Tibial nerve (tissue), 4 donors: ENCODE results near the gene PELI2. TPM values are rescaled to one million over a fixed set of nuclear protein-coding genes. Genes with fewer than 3 reads are reported as not detected.
A peak's percentile ranks its signal among the peaks of the same experiment; 100 is the strongest.

Source experiments
- DNase-seq, 2 donors: peaks; one replicate each; pipeline ENCODE4 v3.0.0-alpha.2; 2019; ENCODE audit warnings: low spot score in 2 of 2
- H3K27ac ChIP-seq, 4 donors: fragments of 200-600 bp; sonication (generic) in 3 of 4; one replicate each; pipeline ENCODE4 v1.5.1; 2017 to 2019; ENCODE audit warnings: mild to moderate bottlenecking in 1 of 4
- H3K27me3 ChIP-seq, 2 donors: fragments of 200-600 bp; sonication (generic) in 1 of 2; one replicate each; pipeline versions ENCODE4 v1.5.1 to v1.6.0; 2017 to 2019
- H3K36me3 ChIP-seq, 3 donors: fragments of 200-600 bp; sonication (generic); one replicate each; pipeline ENCODE4 v1.5.1; 2018 to 2019
- H3K4me1 ChIP-seq, 4 donors: fragments of 200-600 bp; sonication (generic) in 3 of 4; one replicate each; pipeline ENCODE4 v1.5.1; 2017 to 2019
- H3K4me3 ChIP-seq, 4 donors: fragments of 200-600 bp; sonication (generic) in 3 of 4; one replicate each; pipeline ENCODE4 v1.5.1; 2017 to 2019; ENCODE audit warnings: mild to moderate bottlenecking in 1 of 4, moderate library complexity in 1 of 4
- H3K9me3 ChIP-seq, 4 donors: fragments of 200-600 bp; sonication (generic) in 3 of 4; one replicate each; pipeline ENCODE4 v1.5.1; 2017 to 2019
- EP300 ChIP-seq, 2 donors: sonication (generic); formaldehyde crosslinking; IDR thresholded peaks; one replicate each; pipeline ENCODE4 v1.6.1; 2017; ENCODE audit warnings: antibody characterized with exemption in 2 of 2, mild to moderate bottlenecking in 1 of 2
- POLR2A ChIP-seq, 2 donors: fragments of 450-650 bp; IDR thresholded peaks; one replicate each; pipeline ENCODE4 v1.6.1; 2017; ENCODE audit warnings: antibody characterized with exemption in 2 of 2, mild to moderate bottlenecking in 2 of 2, moderate library complexity in 2 of 2
- WGBS, 2 donors: methylation state at CpG; one replicate each; pipeline ENCODE4 v1.1.5; 2018; 5-methylcytosine and 5-hydroxymethylcytosine counted together
- total RNA-seq, 4 donors: library from RNA; depleted of rRNA; stranded (reverse); fragments of >200 nt; gene quantifications; one replicate each; pipeline ENCODE4 v1.1.0, GENCODE V29; 2016
- TF ChIP-seq, protein P1 (sequence below), 5 experiments: fragments of 200-600 bp in 3 of 5; fragments of 450-650 bp in 2 of 5; sonication (generic) in 3 of 5; IDR thresholded peaks; one replicate each; pipeline ENCODE4 v1.5.1; 2016 to 2019; ENCODE audit warnings: antibody characterized with exemption in 5 of 5, mild to moderate bottlenecking in 3 of 5, moderate library complexity in 2 of 5

The PELI2 gene
- total RNA-seq, 4 donors from 2014 or later: 20.1 to 42.3 (median 35.1) TPM

DNA sequence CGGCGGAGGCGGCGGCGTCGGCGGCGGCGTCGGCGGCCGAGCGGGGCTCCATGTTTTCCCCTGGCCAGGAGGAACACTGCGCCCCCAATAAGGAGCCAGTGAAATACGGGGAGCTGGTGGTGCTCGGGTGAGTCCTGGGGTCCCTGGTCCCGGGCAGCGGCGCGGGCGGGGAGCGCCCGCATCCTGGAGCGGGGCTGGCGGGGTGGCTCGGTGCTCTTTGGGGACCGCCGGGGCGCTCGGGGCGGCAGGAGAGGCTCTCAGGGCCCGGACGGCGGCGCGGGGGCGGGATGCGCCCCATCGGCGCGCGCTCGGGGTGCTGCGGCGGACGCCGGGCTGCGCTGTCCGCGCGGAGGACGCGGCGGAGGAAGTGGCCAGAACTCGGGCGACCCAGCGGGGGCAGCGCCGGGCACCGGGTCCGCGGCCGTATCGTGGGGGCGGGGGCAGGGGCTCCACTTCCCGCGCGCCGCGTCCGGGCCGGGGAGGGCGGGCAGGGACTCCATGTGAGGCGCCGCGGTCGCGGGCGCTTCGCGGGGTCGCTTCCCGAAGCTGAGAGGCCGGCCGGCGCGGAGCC, 485 bp downstream of the PELI2 start:
- Histone ChIP-seq H3K4me1 (peaks cover 0 to 58% (median 20%) of the 10 kb centered on the region in 4 donors), H3K36me3 (no peaks in the 10 kb centered on the region), H3K27me3 (no peaks in the 10 kb centered on the region), H3K27ac (peak overlapping the region; percentile 91 to 99 (median 94)), H3K9me3 (no peaks in the 10 kb centered on the region), H3K4me3 (peak overlapping the region; percentile 79 to 97 (median 87))
- whole genome bisulfite sequencing, 2 donors: 0 to 2% methylated on average over 12 to 17 of the region's 87 CpGs
- peak in 1 of 2 donors; percentile 18 for DNase-seq
- TF ChIP-seq, protein P1, sequence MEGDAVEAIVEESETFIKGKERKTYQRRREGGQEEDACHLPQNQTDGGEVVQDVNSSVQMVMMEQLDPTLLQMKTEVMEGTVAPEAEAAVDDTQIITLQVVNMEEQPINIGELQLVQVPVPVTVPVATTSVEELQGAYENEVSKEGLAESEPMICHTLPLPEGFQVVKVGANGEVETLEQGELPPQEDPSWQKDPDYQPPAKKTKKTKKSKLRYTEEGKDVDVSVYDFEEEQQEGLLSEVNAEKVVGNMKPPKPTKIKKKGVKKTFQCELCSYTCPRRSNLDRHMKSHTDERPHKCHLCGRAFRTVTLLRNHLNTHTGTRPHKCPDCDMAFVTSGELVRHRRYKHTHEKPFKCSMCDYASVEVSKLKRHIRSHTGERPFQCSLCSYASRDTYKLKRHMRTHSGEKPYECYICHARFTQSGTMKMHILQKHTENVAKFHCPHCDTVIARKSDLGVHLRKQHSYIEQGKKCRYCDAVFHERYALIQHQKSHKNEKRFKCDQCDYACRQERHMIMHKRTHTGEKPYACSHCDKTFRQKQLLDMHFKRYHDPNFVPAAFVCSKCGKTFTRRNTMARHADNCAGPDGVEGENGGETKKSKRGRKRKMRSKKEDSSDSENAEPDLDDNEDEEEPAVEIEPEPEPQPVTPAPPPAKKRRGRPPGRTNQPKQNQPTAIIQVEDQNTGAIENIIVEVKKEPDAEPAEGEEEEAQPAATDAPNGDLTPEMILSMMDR (IDR thresholded peaks at IDR 0.05): no peak
- TF ChIP-seq POLR2A (IDR thresholded peaks at IDR 0.05): no peak
- no peak for TF ChIP-seq EP300 (IDR thresholded peaks at IDR 0.05)

DNA sequence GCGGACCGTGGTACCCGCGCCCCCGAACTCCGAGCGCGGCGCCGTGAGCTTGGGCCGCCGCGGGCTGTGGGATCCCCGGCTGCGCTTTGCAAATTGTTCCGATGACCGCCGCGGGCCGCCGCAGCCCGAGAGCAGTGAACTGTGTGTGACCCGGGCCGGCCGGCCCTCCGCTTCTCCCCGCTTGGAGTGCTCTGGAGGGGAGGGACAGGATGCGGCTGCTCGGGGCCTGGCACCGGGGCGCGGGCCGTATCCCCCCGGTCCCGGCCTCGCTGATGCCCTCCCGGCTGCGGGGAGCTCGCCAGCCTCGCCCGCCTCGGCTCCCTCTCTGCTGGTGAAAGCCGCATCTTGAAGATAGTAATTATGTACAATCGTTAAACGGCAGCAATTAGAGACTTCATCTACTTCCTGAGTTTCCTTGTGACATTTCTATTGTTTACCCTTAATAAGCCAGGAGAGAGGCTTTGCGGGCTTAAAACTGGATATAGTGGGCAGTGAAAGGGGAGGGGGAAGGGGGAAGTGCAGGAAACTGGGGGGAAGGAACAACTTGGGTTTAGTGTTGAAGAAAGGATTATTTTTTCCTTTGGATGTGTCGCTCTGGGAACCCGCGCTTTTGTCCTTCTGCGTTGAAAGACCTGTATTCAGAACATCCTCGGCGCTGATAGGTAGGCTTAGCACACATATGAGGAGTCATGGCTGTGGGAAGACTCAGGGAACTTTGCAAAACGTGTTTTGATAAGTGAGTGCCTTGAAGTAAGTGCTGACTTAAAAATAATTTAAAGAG, 1.2 kb downstream of the PELI2 start:
- TF ChIP-seq, protein P1 (IDR thresholded peaks at IDR 0.05): no peak
- TF ChIP-seq POLR2A (IDR thresholded peaks at IDR 0.05) (peak in 1 of 2 donors; percentile 14), EP300 (IDR thresholded peaks at IDR 0.05) (peak in 1 of 2 donors; percentile 39)
- no peaks in the 10 kb centered on the region for H3K9me3 ChIP-seq
- peaks cover 0 to 64% (median 20%) of the 10 kb centered on the region in 4 donors for H3K4me1 ChIP-seq
- 1 to 4% methylated on average over 12 to 21 of the region's 53 CpGs for WGBS, 2 donors
- H3K4me3 ChIP-seq: peak overlapping the region; percentile 79 to 97 (median 87)
- DNase-seq: peak in 1 of 2 donors; percentile 37
- no peaks in the 10 kb centered on the region for H3K36me3 ChIP-seq
- no peaks in the 10 kb centered on the region for H3K27me3 ChIP-seq
- H3K27ac ChIP-seq: peak overlapping the region; percentile 91 to 99 (median 94)

DNA sequence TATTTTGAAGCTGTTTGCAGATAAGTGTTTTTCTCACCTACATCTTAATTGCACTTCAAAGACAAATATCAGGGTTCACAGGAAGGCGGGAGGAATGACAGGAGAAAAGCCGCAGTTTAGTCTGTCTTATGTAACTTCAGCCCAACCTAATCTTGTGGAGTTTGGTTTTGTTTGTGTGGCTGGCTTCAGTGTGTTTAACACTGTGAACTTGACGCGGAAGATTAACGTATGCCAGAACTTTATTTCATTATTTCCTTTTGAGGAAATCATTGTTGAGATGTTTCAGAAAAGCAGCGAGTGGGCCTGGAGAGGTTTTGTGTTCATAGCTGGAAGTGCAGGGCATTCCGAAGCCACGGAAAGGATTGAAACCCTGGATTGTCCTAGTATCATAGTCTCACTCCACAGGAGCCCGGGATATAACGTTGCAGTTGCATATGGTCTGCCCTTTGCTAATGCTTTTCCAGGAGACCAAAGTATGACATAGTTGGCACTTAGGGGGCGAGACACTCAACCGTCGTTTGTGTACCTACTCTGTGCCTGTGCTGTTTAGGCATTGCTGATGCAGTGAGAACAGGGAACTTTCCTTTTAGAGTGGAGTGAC, 2.0 kb downstream of the PELI2 start:
- peak in 1 of 2 donors; percentile 21 for DNase-seq
- Histone ChIP-seq H3K27ac (peak overlapping the region in 3 of 4 donors; percentile 91 to 99 (median 96)), H3K27me3 (no peaks in the 10 kb centered on the region), H3K4me1 (peaks cover 0 to 72% (median 20%) of the 10 kb centered on the region in 4 donors), H3K36me3 (no peaks in the 10 kb centered on the region), H3K9me3 (no peaks in the 10 kb centered on the region), H3K4me3 (peak overlapping the region; percentile 79 to 97 (median 87))
- no peak for TF ChIP-seq POLR2A (IDR thresholded peaks at IDR 0.05)
- TF ChIP-seq, protein P1 (IDR thresholded peaks at IDR 0.05): no peak
- TF ChIP-seq EP300 (IDR thresholded peaks at IDR 0.05): peak in 1 of 2 donors; percentile 28
- WGBS, 2 donors: 4 to 9% methylated on average over 13 of the region's 13 CpGs

DNA sequence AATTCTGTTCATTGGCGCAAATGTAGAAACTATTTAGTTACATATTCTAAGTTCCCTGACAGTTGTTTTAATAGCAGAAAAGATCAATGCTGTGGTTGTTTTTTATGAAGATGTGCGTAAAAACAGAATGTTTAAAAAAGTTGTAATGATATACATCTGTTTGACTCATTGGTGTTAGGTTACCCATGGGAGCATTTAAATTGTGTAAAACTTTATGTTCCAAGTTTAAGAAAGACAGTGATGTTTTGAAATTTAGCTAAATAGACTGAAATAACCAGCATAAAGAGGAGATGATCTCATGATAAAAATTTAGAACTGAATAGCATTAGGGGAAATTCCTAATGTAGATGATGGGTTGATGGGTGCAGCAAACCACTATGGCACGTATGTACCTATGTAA, 3.6 kb downstream of the PELI2 start:
- H3K36me3 ChIP-seq: no peaks in the 10 kb centered on the region
- TF ChIP-seq POLR2A (IDR thresholded peaks at IDR 0.05): no peak
- TF ChIP-seq, protein P1 (IDR thresholded peaks at IDR 0.05): no peak
- TF ChIP-seq EP300 (IDR thresholded peaks at IDR 0.05): no peak
- DNase-seq: no peak
- H3K4me1 ChIP-seq: peaks cover 0 to 78% (median 20%) of the 10 kb centered on the region in 4 donors
- H3K27me3 ChIP-seq: no peaks in the 10 kb centered on the region
- peak overlapping the region in 1 of 4 donors; percentile 14 for H3K27ac ChIP-seq
- 73 to 86% methylated on average over 3 of the region's 3 CpGs for WGBS, 2 donors
- H3K9me3 ChIP-seq: no peaks in the 10 kb centered on the region
- no peak overlapping the region for H3K4me3 ChIP-seq
